Prostate gland (tissue), 2 donors: ENCODE data around the gene UGCG. TPM values are rescaled to one million over a fixed set of nuclear protein-coding genes. Genes with fewer than 3 reads are reported as not detected.

Experiments
- DNase-seq: peaks from one replicate; pipeline ENCODE4 v3.0.0-alpha.2; 2019; ENCODE audit warnings: low spot score
- H3K27ac ChIP-seq, 2 donors: fragments of 200-600 bp; sonication (generic); 2 replicates each; pipeline ENCODE4 v1.5.1; 2017 to 2019
- H3K27me3 ChIP-seq: fragments of 200-600 bp; sonication (generic); replicated peaks from 2 replicates; pipeline ENCODE4 v1.5.1; 2019; ENCODE audit not compliant: insufficient read depth
- H3K36me3 ChIP-seq, 2 donors: fragments of 200-600 bp; sonication (generic); 1 replicate in 1 of 2; 2 replicates in 1 of 2; pipeline versions ENCODE4 v1.5.1 to v1.8.1; 2017 to 2019
- H3K4me1 ChIP-seq: fragments of 200-600 bp; sonication (generic); replicated peaks from 2 replicates; pipeline ENCODE4 v1.5.1; 2019
- H3K4me3 ChIP-seq, 2 donors: fragments of 200-600 bp; sonication (generic); 2 replicates each; pipeline ENCODE4 v1.5.1; 2017 to 2019
- H3K9me3 ChIP-seq: fragments of 200-600 bp; sonication (generic); 2 replicates; pipeline ENCODE4 v1.5.1; 2017
- CTCF ChIP-seq, 4 experiments: fragments of 200-600 bp in 2 of 4; fragments of 450-650 bp in 2 of 4; sonication (generic) in 2 of 4; IDR thresholded peaks; 1 replicate in 3 of 4; 2 replicates in 1 of 4; pipeline ENCODE4 v1.5.1; 2016 to 2019; ENCODE audit warnings: antibody characterized with exemption in 4 of 4, mild to moderate bottlenecking in 2 of 4, moderate library complexity in 2 of 4
- POLR2A ChIP-seq: fragments of 450-650 bp; IDR thresholded peaks from one replicate; pipeline ENCODE4 v1.6.1; 2016; ENCODE audit warnings: antibody characterized with exemption, mild to moderate bottlenecking
- POLR2AphosphoS5 ChIP-seq: sonication (generic); formaldehyde crosslinking; IDR thresholded peaks from one replicate; pipeline ENCODE4 v1.6.1; 2017; ENCODE audit warnings: antibody characterized with exemption
- WGBS: methylation state at CpG from one replicate; pipeline ENCODE4 v1.1.5; 2018; 5-methylcytosine and 5-hydroxymethylcytosine counted together
- intact Hi-C: fragments of 100-400 bp; cut with DNase I; formaldehyde crosslinking; loops from one replicate; pipeline ENCODE4 v1.14.2; 2022
- total RNA-seq, 2 donors: library from RNA; depleted of rRNA; stranded (reverse); fragments of >200 nt; gene quantifications; one replicate each; pipeline ENCODE4 v1.1.0, GENCODE V29; 2016

UGCG gene
- total RNA-seq, 2 donors from 2014 or later: 23.9 to 42.6 TPM

- no peaks in the 10 kb centered on the region for H3K9me3 ChIP-seq
- H3K4me1 ChIP-seq: no peaks in the 10 kb centered on the region
- H3K27ac ChIP-seq: no peak overlapping the region
- H3K27me3 ChIP-seq: no peaks in the 10 kb centered on the region
- no peak overlapping the region for H3K4me3 ChIP-seq
- no peaks in the 10 kb centered on the region for H3K36me3 ChIP-seq
- intact Hi-C loops: no loop called here
- 62% methylated on average over 4 of the region's 4 CpGs for WGBS
- no peak for TF ChIP-seq POLR2AphosphoS5
- TF ChIP-seq CTCF (IDR thresholded peaks at IDR 0.05): no peak
- TF ChIP-seq POLR2A: no peak
- DNase-seq: no peak
Observed at GRCh38 chr9:111978616-111979015, 82.0 kb downstream of the UGCG start.

GRCh38 chr9:111979561-111979960 lies 82.9 kb downstream of the UGCG start:
- intact Hi-C loops: no loop called here
- no peak for DNase-seq
- no peaks in the 10 kb centered on the region for H3K9me3 ChIP-seq
- no peak overlapping the region for H3K4me3 ChIP-seq
- H3K27me3 ChIP-seq: no peaks in the 10 kb centered on the region
- no peak overlapping the region for H3K27ac ChIP-seq
- WGBS: 87% methylated on average over 3 of the region's 3 CpGs
- no peaks in the 10 kb centered on the region for H3K4me1 ChIP-seq
- no peak for TF ChIP-seq CTCF (IDR thresholded peaks at IDR 0.05)
- H3K36me3 ChIP-seq: no peaks in the 10 kb centered on the region

GRCh38 chr9:111980398-111980797 lies 83.8 kb downstream of the UGCG start:
- Histone ChIP-seq H3K4me3 (no peak overlapping the region), H3K27ac (no peak overlapping the region), H3K4me1 (no peaks in the 10 kb centered on the region), H3K36me3 (no peaks in the 10 kb centered on the region), H3K9me3 (no peaks in the 10 kb centered on the region), H3K27me3 (no peaks in the 10 kb centered on the region)
- TF ChIP-seq POLR2A (no peak), POLR2AphosphoS5 (no peak), CTCF (IDR thresholded peaks at IDR 0.05) (no peak)
- 80% methylated on average over 4 of the region's 4 CpGs for WGBS
- intact Hi-C loops: no loop called here
- DNase-seq: no peak

GRCh38 chr9:111983484-111983908 lies 86.9 kb downstream of the UGCG start:
- no peak for DNase-seq
- intact Hi-C loops: no loop called here
- Histone ChIP-seq H3K9me3 (no peaks in the 10 kb centered on the region), H3K27me3 (no peaks in the 10 kb centered on the region), H3K36me3 (no peaks in the 10 kb centered on the region), H3K4me1 (no peaks in the 10 kb centered on the region), H3K27ac (no peak overlapping the region), H3K4me3 (no peak overlapping the region)
- TF ChIP-seq POLR2AphosphoS5 (no peak), POLR2A (no peak), CTCF (IDR thresholded peaks at IDR 0.05) (no peak)
- WGBS: 84% methylated on average over 2 of the region's 2 CpGs

- Histone ChIP-seq H3K4me1 (no peaks in the 10 kb centered on the region), H3K27me3 (no peaks in the 10 kb centered on the region), H3K36me3 (no peaks in the 10 kb centered on the region), H3K9me3 (no peaks in the 10 kb centered on the region), H3K27ac (no peak overlapping the region), H3K4me3 (no peak overlapping the region)
- intact Hi-C loops: no loop called here
- TF ChIP-seq POLR2A (no peak), POLR2AphosphoS5 (no peak), CTCF (IDR thresholded peaks at IDR 0.05) (no peak)
- DNase-seq: no peak
- WGBS: 91% methylated on average over 5 of the region's 5 CpGs
Observed at GRCh38 chr9:111984086-111984802, 87.6 kb downstream of the UGCG start.
